ENCODE measurements around the gene EFEMP2.

The EFEMP2 gene

DNA sequence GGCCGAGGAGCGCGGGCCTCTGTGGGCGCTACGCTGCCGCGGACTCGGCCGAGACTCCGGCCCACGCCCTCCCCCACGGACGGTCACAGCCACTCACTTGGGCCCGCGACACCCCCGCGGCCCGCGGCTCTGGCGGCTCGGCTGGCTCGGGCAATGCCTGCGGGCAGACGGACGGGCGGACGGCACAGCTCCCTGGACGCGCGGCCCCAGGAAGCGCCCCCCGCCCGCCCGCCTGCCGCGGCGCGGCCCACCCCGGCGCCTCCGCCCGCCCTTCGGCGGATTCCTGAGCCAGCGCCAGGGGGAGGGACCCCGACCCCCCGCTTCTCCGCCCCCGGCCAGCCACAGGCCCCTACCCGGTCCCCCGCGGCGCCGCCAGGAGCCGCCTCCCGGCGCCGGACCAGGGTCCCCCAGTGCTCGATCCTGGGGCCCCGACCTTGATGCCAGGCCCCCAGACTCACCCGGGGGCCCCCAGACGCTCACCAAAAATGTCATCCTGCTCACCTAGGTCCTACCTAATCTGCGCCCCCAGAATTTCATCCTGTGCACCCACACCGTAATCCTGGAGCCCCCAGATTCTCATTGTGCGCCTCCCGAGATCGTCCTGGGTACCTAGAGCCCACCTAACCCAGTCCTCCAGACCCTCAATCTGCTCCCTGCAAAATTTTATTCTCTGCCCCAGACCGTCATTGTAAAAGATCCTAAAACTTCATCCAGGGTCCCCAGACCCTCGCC, at the start of gene EFEMP2:
TSS of gene EFEMP2 (minus strand) at position 215 of the 732 bp plus-strand sequence. CDS start 446 bp downstream, outside the sequence.
- Histone ChIP-seq H3K27ac (peak within 1 kb of the TSS; percentile 76), H3K4me1 (no peaks in the 10 kb centered on the region), H3K79me2 (no peaks in the 10 kb centered on the region), H2AFZ (peak within 1 kb of the TSS; percentile 92), H3K4me2 (ENCODE audit: low read length) (peak within 1 kb of the TSS; percentile 86), H3K27me3 (ENCODE audit: control insufficient read depth, insufficient read depth, low read length) (no peaks in the 10 kb centered on the region), H3K36me3 (ENCODE audit: control insufficient read depth, insufficient read depth, low read length) (no peaks in the 10 kb centered on the region), H3K9me3 (ENCODE audit: control insufficient read depth, low read length) (no peaks in the 10 kb centered on the region), H3K9ac (no peak within 1 kb of the TSS), H3K4me3 (ENCODE audit: low read depth, low read length) (peak within 1 kb of the TSS; percentile 60)
- no peak for TF ChIP-seq CTCF (IDR thresholded peaks at IDR 0.05)

GRCh38 chr11:65921876-65922275, 49.3 kb upstream of the EFEMP2 start:
- Histone ChIP-seq H3K4me1 (no peaks in the 10 kb centered on the region), H3K9ac (no peak overlapping the region), H3K27ac (no peak overlapping the region)

GRCh38 chr11:65921033-65921555, 48.5 kb upstream of the EFEMP2 start:
- Histone ChIP-seq H3K27me3 (ENCODE audit: control insufficient read depth, insufficient read depth, low read length) (no peaks in the 10 kb centered on the region), H2AFZ (no peak overlapping the region), H3K36me3 (ENCODE audit: control insufficient read depth, insufficient read depth, low read length) (no peaks in the 10 kb centered on the region), H3K79me2 (peaks cover 2% of the 10 kb centered on the region), H3K27ac (no peak overlapping the region), H3K9me3 (ENCODE audit: control insufficient read depth, low read length) (no peaks in the 10 kb centered on the region), H3K9ac (no peak overlapping the region), H3K4me3 (ENCODE audit: low read depth, low read length) (no peak overlapping the region), H3K4me2 (ENCODE audit: low read length) (peak overlapping the region; percentile 61), H3K4me1 (no peaks in the 10 kb centered on the region)
- TF ChIP-seq CTCF (IDR thresholded peaks at IDR 0.05) = no peak

More at GRCh38 chr11:65921876-65922275, 49.3 kb upstream of the EFEMP2 start:
- no peak overlapping the region for H3K4me3 ChIP-seq (ENCODE audit: low read depth, low read length)
- H3K9me3 ChIP-seq (ENCODE audit: control insufficient read depth, low read length) = no peaks in the 10 kb centered on the region
- no peak for TF ChIP-seq CTCF (IDR thresholded peaks at IDR 0.05)
- H3K4me2 ChIP-seq (ENCODE audit: low read length) = no peak overlapping the region
- peaks cover 2% of the 10 kb centered on the region for H3K79me2 ChIP-seq
- H2AFZ ChIP-seq = no peak overlapping the region
- H3K27me3 ChIP-seq (ENCODE audit: control insufficient read depth, insufficient read depth, low read length) = no peaks in the 10 kb centered on the region
- H3K36me3 ChIP-seq (ENCODE audit: control insufficient read depth, insufficient read depth, low read length) = no peaks in the 10 kb centered on the region

GRCh38 chr11:65920372-65920802, 47.8 kb upstream of the EFEMP2 start:
- Histone ChIP-seq H2AFZ (no peak overlapping the region), H3K4me3 (ENCODE audit: low read depth, low read length) (peak overlapping the region; percentile 48), H3K79me2 (peaks cover 2% of the 10 kb centered on the region), H3K4me1 (no peaks in the 10 kb centered on the region), H3K9ac (no peak overlapping the region), H3K27ac (no peak overlapping the region), H3K9me3 (ENCODE audit: control insufficient read depth, low read length) (no peaks in the 10 kb centered on the region), H3K27me3 (ENCODE audit: control insufficient read depth, insufficient read depth, low read length) (no peaks in the 10 kb centered on the region), H3K36me3 (ENCODE audit: control insufficient read depth, insufficient read depth, low read length) (no peaks in the 10 kb centered on the region), H3K4me2 (ENCODE audit: low read length) (peak overlapping the region; percentile 61)
- TF ChIP-seq CTCF (IDR thresholded peaks at IDR 0.05) = no peak
